DMS114 treated with DMSO at 0.1 percent for 48 hours (cell line): ENCODE data around the gene TRIL.

Experiments
- DNase-seq: peaks from one replicate; lab custom pipeline; 2025; ENCODE audit not compliant: unreplicated experiment; lab: John Stamatoyannopoulos, UW

Gene TRIL

DNA sequence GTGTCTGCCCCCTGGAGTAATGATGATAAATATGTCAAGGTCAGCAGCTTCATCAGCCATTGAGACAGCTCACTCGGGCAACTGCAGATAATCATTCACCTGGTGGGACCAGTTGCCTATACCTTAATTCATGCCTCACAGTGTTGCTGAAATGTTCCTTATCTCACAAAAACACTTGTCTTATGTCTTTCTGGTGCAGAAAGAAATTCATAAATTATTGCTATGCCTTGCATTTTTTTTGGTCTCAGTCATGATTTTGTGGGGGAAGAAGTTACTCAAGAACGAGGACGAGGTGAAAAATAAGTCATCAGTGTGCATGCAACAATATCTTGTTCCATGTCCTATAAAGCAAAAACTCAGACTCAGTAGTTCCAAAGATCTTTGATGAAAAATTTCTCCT, 16.0 kb downstream of the TRIL start:
- DNase-seq, result no peak

DNA sequence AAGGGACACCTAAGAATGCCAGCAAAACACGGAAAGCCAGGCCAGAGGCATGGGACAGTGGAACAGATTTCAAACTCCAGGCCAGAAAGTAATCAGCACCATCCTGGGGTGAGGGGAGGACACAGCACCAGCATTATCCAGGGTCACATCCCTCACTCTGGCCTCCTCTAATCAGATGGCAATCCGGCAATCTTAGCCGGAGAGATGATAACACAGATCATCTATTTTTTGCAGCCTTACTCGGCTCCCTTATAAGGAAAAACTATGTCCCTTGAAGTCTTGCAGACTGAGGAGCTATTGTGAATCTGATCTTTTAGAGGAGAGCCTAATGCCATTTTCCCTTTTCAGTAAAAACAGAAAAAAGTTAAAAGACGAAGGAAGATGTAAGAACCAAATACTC, 16.5 kb downstream of the TRIL start:
- DNase-seq, result no peak

DNA sequence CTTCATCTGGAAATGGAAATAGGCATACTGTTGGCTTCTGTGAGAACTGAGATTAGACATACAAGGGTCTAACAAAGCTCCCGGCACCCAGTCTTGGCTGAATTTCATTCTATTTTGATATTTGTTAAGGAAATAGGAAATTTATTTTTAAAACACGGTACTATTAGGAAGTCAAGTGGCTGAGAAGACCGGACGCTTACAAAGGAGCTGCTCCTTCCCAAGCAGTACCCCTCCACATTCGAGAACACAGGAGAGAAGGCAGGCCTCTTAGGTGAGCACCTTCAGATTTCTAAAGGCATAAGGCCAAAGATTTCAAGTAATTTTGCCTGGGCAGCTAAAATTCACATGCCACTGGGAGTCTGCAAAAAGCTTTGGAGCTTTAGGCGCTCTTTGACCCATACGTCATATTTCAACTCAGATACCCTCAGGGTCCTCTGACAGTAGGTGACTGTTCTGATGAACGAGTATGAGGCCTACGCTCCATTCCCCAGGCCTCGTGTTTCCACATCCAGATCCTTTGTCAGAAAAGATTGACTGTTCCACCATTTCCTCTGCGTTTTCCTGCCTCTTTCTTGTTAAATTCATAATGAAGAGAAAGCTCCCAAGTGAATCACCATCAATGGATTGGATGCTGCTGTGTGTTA, 17.3 kb downstream of the TRIL start:
- DNase-seq, result no peak

DNA sequence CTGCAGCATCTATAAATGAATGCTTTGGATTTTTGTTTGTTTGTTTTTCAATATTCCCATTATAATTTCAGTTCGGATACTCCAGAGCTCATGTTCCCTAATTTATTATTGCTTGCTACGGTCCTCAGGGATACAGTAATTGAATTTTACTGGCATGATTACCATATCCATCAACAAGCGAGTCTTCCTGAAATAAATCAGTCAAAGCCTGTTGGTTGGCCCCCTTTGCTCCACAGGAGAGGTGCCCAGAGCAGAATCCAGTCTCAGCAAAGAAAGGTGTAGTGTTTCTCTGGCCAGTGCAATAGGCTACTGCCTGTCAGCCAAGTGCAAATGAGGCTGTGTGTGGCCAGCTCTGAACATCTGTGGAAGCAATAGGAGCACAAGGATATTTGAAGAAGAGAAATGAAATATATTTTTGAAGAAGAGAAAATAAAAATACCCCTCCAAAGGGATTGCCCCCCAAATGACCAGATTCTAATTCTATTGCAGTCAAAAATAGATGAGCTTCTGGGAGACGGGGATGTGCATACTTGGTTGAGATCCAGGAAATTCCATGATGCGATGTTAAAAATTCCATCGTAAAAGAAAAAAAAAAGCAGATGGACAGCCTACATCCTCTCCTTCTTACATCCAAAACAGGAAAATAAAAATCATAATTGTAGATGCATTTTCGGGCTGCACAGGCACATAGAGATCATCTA, 18.1 kb downstream of the TRIL start:
- no peak for DNase-seq

DNA sequence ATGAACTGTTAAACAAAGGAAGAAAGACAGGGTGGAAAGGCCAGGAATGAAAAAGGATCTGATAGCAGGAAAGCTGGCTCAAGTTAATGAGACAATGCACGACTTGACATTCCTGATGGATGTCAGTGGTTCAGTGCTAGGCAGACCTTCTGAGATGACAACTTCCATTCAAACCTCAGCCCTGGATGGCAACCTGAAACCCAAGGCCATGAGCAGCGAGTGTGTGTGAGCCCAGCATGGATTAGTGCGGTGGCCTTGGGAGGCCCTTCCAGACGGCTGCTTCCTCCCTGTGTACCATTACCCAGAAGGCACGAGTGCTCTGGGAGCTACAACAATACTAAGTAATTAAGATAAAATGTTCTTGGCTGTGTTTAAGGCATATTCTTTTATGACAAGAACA, 18.8 kb downstream of the TRIL start:
- no peak for DNase-seq

DNA sequence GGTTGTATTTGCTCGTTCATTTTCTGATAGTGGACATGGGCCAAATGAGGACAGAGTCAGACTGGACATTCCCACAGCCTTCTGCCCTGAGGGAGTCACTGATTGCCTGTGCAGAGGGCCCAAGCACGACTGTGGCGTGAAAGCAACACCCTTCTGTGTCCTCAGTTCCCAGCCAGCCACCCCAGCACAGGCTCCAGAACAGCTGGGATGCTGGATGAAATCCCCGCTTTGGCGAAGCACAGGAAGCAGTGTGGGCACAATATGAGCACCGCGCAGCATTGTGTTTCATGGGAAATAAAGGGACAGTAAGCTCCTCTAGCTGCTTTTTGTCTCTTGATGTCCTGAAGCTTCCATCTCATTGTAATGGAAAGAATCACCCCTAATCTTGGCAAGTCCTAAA, 20.5 kb downstream of the TRIL start:
- DNase-seq, result no peak

DNA sequence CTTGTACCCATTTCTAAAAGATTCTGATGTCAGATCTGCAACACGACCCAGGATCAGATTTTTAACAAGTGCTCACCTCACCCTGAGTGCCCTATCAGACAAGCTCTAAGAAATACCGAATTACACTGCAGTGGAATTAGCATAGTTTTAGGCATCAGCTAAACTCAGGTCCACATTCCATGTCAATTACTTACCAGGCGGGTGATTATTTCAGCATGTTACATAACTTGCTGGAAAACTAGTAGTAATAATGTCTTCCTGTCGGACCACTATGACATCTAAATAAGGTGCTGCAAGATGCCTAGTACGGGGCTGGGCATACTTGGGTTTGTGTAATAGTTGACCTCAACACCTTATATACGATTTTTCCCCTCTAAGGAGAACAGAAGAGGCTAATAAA, 21.0 kb downstream of the TRIL start:
- DNase-seq, result no peak

DNA sequence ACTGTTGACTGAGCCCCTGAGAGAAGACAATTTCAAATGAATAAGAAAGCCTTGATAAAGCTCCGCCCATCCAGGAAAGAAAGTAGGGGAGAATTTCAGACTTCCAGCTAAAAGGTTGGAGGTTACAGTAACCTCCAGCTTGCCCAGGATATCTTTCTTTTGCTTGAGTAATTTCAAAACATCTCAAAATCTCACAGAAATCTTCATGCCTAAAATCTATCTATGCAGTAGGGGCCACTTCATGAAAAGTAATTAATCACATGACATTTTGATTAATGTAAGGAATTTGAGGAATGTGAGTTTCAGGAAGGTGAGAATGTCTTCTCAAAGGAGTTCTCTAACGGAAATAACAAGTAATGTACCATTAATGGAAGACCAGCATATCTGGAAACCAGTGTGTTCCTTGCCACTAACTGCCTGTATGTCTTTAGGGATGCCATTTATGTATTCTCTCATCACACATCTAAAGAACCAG, 24.2 kb downstream of the TRIL start:
- no peak for DNase-seq

DNA sequence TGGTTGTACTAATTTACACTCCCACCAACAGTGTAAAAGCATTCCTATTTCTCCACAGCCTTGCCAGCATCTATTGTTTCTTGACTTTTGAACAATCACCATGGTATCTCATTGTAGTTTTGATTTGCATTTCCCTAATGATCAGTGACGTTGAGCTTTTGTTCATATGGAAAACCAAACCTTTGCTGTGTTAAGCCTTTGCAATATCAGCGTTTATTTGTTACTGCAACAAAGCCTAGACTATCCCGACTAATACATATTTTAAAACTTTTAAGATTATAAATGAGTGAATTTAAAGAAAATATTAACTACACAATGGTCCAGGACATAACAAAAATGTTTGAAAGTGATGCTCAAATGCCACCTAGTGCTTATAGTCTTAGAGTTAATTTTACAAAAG, 26.6 kb downstream of the TRIL start:
- DNase-seq, result no peak

DNA sequence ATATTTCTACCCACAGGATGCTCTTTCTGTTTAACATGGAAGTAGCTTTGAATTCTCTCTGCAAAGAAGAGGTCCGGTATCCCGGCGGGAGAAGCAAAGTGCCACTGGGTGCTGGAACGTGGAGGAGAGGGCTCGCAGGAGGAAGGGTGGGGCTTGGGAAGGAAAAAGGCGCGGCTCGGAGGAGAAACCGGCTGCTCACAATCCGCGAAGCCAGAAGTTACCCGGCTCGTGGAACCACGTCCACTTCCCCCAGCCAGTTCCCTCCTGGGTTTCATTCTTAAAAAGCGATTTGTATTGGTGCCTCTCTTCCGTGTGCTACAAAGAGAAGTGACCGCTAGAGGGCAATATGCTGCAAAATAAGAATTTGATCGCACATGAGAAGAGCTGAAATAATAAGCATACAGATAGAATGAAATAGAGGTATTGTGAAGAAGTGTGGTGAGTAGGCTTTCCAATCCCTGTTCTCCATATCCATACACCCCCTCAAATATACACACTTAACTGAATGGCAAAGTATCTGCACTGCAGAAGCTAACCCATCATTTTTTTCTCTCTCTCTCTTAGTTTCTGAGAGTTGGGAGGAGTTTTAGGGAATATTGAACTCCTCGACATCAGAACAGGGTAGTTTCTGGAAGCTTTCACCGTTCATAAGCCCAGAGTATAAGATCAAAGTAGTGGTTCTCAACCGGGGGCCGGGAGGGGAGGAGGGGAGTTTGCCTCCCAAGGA, 31.1 kb downstream of the TRIL start:
- DNase-seq, result peak; percentile 91

DNA sequence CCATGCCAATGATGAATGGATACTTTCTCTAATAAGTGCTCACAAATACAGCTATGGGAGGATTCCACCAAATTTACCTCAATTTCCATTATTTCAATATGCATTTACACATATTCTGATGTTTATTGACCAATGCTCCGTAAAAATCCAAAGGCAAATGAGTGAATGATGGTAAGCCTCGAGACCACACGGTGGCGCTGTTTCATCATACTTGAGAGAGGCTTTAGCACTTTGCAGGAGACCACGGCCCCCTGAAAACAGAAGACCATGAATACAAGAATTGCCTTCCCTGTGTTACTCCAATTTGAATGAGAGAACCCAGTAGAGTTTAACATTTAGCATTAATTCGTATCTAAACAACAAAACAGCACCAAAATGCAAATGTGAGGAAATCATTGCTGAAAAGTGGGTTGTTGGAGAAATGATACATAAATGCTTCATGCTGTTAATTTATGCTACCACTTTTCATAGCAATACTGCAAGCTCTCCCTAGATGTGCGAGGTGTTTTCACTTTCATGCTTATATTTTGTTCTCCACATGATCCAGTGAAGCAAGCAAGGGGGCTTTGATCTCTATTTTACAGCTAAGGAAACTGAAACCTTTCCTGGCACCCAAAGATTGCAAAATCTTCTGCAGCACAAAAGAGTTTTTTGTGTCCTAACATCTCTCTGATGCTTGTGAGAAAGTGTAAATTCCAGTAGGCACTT, 35.4 kb downstream of the TRIL start:
- peak; percentile 40 for DNase-seq

DNA sequence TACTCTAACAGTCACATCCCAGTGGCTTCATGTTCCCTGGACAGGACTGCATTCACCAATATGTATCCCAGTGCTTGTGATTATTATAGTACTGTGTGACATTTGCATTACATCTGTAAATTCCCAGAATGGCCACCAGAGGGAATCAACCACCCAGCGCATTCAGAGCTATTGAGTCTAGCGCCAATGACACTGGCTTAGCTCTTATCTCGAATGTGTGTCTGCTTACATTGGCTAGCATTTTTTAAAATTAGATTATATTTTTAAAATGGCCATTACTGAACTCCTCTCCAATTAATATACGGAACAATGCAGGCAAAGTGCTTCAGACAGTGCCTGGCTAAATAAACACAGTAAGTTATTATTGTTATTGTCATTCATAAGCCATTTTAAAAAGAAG, 36.3 kb downstream of the TRIL start:
- DNase-seq, result peak; percentile 70

DNA sequence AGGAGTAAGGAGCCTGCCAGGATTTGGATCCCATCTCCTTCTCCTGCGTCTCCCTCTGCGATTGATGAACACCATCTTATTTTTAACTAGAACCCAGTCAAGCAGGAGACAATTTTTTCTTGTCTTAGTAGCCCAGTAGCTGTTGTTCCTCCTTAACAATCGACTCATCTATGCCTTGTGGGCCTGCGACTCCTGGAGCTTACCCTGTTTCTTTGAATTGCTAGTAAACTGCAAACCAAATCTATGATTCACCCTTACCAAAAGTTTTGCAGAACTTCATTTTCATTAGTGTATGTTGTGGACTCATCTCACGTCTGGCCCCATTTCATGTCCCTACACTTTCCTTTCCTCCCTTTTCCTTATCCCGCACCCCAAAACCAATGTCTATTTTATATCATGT, 37.7 kb downstream of the TRIL start:
- DNase-seq, result no peak

DNA sequence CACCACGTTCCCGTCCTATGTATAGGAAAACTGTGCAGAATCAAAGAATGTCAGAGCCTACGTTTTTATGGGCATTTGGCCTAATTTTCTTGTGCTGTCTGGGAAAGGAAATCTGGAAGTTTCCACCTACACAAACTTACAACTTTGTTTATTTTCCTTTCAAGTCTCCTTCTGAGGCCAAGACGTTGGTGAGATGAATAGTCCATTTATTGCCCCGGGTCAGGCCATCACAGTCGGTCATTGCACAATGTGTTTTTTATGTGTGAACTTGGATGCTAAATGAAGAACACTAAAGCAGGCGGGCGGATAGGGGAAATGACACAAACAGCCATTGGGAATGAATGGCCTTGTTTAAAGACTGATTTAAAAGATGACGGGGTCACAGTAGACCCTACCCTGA, 38.6 kb downstream of the TRIL start:
- no peak for DNase-seq

DNA sequence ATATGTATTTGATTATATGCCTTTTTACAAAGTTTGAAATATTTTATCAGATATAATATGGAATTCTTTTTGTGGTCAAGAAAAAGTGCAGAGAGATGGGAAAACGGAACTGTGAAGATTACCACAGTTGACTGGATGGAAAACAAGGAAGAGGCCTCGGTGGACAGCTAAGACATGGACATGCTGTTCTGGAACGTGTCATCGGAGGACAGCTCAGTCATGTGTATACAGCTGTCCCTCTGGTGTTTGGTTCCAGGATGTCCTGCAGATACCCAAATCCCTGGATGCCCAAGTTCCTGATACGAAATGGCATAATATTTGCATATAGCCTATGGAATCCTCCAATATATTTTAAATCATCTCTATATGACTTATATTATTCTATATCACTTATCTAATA, 49.4 kb downstream of the TRIL start:
- DNase-seq, result no peak

DNA sequence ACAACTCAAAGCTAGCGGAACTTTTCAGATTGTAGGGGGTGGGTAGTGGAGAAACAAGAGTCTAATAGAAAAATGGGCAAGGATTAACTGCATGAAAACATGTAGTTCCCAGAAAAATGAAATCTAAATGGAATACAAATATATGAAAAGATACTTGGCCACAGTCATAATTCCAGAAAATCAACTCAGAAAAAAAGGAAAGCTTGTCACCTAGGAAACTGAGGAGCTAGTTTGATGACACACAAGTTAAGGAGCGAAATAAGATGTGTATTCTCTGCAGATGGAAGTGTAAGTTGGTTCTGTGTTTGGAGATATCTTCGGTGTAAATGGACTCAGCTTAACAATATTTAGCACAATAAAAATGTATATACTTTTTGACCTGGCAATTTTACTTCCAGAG, 52.7 kb downstream of the TRIL start:
- no peak for DNase-seq

DNA sequence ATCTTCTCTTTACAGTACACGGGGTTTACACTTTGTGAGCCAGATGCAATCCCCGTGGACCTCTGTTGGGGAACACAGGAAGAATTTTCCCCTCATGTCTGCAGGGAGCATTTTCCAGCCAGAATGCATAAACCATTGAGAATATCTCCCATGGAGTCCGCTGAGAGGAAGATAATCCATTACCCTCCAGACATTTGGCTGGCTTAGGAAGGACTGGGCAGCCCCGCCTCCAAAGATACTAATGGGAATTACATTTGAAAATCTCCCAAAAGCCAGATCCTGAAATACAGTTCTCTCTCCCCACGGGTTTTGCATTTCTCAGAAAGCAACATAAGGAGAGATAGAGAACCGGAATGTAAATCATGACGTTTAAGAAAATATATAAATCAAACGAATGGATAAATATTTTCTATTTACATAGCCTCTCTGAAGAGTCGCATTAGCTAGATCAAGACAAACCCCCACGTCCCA, 53.5 kb downstream of the TRIL start:
- DNase-seq, result no peak

DNA sequence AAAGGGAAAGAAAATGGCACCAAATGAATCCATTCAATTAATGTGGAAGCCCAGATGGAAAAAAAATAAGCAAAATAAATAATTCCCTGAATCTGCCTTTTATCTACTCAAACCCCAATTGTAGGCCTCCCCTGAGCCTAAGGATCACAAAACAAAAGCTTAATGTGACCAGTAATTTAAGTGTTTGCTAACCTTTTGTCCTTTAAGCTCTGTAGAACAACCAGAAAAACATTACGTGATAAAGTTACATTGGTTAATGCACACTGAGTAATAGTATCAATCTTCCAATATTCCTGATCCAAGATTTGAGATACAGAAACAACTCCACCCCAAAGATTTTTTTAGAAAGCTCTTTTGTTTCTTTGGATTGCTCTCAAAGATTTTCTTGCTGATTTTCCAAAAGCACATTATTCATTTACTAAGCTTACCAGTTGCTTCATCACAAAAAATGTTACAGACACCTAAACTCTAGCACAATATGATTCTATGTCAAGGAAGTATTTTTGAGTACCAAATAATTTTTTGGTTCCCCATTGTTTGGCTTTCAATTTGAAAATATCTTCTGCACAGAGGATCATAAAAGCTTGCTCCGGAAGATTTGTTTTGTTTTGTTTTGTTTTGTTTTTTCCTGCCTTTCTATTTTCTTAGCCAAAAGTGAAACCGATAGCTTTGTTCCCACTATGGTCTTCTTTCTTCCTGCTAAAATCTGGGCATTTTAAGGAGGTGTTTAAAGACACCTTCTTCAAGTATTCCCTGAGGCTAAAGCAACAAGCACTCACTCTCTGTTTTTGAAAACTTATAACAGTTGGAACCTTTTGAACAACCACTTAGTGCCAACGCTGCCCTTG, 54.2 kb downstream of the TRIL start:
- no peak for DNase-seq
